GF-D8 (cell line): ENCODE measurements around the gene TPT1.

Experiments used
- DNase-seq: peaks from one replicate; lab custom pipeline; 2025; lab: John Stamatoyannopoulos, UW

Gene TPT1

DNA sequence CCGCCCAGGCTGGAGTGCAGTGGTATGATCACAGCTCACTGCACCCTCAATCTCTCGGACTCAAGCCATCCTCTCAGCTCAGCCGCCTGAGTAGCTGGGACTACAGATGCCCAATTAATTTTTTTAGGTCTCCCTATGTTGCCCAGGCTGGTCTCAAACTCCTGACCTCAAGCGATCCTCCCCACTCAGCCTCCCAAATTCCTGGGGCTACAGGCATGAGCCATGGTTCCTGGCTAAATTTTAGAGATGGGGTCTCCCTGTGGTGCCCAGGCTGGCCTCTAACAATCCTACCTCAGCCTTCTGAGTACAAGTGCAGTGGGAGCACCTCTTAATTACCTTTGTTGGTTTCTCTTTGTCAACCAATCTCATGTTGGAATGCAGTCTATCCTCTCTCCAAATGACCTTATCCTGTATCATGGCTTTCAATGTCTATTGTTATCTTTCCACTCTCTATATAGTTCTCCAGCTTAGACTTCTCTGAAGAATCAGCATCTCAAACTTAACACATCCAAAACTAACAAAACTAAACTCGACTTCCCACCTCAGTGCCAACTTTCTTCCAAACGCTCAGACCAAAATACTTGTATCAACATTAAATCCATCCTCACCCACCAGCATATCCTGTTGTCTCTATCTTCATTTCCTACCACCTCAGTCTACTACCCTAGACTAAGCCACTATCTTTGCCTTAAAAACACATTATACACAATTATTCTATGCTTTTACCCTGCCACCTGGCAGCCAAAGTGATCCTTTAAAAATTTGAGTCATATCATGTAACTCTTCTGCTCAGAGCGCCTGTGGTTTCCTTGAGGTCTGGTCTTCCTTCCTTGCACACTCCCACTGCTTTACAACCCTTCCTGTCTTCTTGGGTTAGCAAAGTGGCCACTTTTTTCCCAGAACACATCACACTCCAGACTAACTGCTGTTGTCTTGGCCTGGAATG, 6.7 kb downstream of the TPT1 start:
- DNase-seq: peak; percentile 95

DNA sequence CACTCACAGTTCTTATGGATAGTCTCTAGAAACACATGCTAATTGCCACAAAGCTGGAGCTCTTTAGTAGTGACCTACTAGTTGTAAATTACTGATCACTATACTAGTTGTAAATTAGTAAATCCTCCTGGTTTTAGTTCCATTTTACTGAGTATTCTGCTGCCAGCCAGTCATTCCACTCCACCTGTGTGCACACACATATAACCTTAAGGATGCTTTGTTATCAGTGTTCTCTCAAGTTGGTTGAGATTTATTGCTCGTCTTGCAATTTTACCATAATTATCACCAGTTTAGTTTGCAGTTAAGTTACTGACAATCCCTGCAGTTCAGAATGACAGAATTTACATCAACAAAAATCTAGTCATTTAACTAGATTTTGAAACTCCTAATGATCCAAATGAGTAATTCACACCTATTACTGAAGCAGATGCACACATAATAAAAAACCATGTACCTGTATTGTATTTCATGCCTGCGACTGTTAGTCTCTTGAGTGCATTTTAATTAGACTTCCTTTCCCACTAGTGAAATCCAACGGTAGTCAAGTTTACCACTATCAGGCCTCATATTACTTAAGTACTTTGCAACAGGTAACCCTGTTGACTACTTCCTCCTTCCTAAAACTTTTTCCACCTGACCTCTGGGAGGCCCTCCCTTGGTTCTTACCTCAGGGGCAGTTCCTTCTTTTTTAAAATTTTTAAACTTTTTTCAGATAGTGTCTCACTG, 7.6 kb downstream of the TPT1 start:
- DNase-seq: peak; percentile 35

DNA sequence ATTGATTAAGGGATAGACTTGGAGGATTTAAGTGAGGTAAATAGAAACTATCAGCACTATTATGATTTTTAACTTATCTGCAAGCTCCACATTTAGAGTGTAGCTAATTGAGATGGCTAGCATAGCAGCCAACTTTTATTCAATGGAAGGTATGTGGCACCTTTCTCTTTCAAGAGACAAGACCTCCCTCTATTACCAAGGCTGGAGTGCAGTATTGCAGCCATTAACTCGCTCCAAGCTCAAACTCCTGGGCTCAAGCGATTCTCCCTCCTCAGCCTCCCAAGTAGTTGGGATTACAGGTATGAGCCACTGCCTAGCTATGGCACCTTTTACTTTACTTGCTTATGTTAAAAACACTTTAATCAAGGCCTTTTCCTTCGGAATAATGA, 8.2 kb downstream of the TPT1 start:
- DNase-seq: no peak

DNA sequence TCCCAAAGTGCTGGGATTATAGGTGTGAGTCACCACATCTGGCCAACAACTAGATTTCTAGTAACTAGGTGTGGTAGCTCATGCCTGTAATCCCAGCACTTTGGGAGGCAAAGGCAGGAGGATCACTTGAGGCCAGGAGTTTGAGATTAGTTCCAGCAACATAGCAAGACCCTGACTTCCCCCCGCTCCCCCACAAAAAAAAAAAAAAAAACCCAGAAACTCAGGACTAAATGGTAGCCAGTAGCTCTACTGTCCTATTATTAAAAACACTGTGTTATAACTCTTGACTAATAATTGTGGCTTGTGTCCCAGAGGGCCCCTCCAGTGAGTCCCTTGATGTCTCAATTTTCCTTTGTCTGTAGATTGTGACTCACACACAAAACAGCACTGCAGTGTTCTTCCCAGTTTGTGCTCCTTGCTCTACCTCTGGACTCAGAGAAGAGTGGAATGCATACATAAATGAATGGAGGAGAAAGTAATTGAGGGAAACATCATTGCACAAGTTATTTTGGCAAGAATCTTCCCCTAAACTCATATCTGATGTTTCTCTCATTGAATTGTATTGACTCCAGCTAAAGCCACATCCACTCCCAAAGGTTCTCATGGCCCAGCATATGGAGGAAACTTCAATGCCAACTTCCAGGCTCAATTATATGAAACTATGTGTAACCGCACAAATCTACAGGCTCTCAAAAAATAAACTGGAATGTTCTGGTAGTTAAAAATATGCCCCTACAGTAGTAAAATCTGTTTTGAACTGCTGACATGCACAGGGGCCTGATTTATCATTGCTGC, 8.8 kb downstream of the TPT1 start:
- no peak for DNase-seq

DNA sequence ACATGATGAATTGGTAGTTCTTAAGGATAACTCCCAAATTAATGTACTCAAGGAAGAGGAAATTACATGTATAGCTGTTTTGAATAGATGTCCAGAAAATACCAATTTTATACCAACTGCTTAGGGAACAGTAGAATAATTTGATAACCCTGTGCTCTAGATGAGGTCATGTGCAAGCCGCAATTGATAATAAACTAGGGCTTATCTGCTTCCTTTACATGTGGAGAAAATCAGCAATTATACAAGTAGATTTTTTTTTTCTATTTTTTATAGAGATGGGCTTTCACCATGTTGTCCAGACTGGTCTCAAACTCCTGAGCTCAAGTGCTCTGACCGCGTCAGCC, 9.3 kb downstream of the TPT1 start:
- no peak for DNase-seq

DNA sequence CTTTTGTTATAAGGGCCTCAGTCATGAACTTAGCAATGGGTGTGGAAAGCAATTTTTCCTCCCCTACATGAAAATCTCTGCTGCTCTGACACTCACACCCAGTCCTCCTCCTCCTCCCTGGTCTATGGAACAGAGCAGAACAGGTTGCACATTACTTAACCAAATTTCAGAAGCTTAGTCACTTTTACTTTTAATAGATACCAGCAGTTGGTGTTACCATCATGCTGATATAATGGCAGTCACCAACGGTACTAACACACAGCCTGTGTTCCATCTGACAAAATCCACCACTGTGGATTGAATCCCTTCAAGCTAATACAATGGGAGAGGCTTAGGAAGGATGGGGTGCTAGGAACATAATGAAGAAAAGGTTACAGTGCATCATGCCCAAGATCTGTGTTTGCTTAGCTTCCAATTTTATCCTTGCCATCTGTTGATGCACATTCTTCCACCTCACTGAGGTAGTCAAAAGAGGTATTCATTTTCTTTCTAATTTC, 9.8 kb downstream of the TPT1 start:
- DNase-seq: peak; percentile 5

DNA sequence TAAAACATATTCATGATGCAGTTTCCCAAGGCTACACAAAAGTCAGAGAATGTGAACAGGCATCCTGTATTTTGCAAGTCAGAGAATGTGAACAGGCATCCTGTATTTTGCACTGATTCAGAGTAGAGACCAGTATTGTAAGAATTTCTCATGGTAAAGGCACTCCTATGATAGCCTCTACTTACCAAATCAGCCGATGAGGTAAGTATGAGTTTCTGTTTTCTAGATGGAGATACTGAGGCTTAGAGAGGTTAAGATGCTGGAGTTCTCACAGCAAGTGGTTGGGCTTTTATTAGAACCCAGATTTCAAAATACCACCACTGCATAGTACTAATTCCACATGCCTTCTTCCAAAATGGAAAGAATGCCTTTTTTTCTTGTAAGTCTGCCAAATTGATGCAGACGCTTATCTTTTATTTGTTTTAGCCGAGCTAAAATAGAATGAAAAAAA, 12.3 kb downstream of the TPT1 start:
- DNase-seq: no peak

GRCh38 chr13:45327253-45327955, 13.6 kb downstream of the TPT1 start:
- DNase-seq: no peak

DNA sequence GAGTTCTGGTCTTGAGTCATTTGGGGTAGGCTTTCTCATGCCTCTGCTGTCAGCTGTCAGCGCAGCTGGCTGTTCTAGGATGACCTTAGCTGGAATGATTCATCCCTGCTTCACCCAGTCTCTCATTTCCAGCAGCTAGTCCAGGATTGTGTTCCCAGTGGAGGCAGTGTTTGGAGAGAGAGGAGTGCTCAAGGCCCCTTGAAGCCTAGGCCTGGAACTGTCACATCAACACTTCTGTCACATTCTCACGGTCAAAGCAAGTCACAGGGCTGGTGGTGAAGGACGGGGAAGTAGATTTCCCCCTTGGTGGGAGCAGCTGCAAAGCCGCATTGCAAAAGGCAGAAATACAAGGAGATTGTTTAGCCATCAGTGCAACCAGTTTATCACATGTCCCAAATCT, 15.2 kb downstream of the TPT1 start:
- DNase-seq: peak; percentile 21

DNA sequence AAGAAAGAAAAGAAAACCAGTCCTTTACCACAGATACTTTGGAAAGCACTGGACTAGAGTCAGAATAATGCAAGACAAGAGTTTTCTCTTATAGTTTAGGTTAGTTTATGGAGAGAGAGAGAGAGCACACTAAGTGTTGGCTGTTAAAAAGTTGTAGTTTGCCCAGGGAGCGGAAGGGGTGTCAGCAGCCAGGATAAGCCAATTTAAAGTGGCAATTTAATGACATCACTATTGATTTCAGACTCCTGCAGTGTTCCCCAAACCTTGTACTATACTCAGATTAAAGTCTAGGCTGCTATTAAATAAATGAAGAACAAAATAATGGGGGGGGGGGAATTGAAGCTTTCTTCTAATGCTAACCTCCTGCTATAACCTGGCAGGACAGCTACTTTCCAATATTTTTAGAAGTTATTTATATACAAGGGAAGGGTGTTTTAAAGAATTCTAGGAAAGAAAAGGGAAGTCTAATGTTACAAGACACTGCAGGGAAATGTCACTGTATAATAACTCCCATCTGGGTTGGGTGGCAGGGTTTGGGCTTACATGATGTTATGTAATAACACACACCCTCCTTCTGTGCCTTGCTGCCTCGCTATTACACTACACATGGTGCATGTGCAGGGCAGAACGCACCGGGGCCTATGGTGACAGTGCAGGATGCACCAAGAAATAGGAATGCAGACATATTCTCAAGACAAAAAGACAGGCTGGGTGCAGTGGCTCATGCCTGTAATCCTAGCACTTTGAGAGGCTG, 19.9 kb downstream of the TPT1 start:
- DNase-seq: peak; percentile 97

DNA sequence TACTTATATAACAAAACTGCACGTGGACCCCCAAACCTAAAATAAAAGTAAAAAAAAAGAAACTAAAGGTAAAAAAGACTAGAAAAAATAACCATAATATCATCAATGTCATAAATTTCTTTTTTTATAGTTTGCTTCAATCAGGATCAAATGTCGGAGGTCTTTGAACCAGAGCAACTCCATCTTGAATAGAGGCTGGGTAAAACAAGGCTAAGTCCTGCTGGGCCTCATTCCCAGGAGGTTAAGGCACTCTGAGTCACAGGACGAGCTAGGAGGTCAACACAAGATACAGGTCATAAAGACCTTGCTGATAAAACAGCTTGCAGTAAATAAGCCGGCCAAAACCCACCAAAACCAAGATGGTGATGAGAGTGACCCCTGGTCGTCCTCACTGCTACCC, 24.0 kb downstream of the TPT1 start:
- no peak for DNase-seq

- no peak for DNase-seq
These were observed 24.6 kb downstream of the TPT1 start for GRCh38 chr13:45316338-45316737.

- no peak for DNase-seq
These were observed 25.3 kb downstream of the TPT1 start for GRCh38 chr13:45315520-45316167.

DNA sequence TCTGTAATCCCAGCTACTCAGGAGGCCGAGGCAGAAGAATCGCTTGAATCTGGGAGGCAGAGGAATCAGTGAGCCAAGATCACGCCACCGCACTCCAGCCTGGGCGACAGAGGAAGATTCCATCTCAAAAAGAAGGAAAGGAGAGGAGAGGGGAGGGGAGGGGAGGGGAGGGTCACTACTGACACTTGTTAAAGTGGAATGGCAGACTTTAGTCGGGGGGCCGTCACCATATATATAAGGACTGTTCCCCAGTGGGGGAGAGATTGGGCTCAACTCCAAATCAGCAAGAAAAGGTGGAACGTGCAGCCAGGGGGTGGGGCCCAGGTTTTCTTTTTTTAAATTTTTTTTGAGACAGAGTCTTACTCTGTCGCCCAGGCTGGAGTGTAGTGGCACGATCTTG, 26.2 kb downstream of the TPT1 start:
- no peak for DNase-seq

DNA sequence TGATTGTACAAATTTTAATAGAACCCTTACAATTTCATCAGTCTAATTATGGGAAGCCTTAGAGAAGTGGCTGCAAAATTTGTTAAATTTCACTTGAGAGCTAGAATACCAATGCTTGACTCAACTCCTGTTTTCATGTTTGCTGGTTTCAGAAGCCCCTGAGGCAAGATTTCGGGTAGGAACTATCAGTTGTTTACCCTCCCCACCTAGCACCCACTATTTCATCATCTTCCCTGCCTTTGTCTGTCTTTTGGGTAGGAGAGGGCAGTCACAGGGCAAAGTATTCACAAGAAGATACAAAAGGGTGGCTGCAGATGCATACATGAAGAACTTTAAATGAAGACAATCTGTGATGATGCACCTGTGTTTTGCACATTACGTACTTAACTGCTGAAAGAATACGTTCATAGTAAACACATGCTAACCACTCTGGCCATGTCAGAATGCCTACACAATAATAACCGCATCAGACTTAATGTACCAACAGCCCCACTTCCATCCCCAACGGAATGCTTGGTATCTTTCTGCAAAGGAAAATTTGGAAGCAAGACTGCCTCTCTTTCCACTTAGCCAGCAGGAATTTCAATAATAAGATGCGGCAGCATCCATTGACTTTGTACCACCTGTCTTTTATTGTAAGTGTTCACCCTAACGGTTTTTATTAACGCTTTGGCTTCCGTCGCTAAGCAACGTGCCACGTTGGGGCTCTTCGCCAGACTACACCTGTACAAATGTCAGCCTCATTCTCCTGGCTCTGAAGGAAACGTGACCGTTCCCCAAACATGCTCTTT, 30.4 kb downstream of the TPT1 start:
- no peak for DNase-seq

DNA sequence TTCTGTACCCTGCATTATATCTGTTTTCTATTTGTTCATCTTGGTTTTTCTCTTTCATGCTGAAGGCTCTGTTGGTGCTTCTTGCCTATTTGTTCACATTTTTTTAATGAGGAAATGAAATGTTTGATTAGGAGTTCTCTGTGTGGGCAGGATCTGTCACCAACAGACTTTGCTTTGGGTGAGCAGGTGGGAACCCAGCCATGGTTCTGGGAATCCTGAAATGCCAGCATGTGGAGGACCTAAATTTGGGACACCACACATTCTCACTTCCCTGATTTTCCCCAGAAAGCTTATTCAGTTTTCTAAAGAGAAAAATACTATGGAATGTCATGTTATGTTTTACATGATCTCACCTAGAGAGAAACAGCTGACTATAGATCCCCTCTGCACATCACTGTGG, 34.0 kb downstream of the TPT1 start:
- no peak for DNase-seq

- DNase-seq: no peak
These were observed 35.9 kb downstream of the TPT1 start for GRCh38 chr13:45305079-45305478.

DNA sequence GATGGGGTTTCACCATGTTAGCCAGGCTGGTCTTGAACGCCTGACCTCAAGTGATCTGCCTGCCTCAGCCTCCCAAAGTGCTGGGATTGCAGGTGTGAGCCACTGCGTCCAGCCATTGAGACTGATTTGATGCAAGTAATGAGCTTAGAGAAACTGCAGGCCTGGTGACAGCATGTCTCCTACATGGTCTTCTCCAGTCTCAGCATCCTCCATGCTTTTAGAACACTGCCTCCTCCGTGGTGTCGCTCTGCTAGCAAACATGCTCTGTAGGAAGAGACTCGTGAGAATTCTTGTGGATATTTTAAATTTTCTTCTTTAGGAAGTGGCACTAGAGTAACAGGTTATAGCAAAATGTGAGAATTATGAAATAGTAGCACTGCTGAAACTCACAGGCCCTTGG, 37.1 kb downstream of the TPT1 start:
- DNase-seq: no peak

DNA sequence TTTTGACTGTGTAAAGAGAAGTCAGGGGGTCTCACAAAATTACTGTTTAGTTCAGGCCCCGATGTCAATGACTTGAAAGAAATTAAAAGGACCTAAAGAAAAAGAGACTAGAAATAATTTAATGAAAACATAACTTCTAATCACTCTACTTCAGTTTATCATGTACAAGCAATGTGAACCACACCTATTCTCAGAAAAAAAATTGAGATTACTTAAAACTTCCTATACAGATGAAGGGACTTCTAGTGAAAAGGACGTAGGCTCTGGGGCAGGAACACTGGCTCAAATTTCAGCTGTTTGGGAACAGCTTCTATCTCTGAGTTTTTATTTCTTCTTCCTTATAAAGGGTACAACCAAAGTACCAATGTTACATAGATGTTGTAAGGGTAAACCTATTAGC, 38.0 kb downstream of the TPT1 start:
- DNase-seq: no peak

DNA sequence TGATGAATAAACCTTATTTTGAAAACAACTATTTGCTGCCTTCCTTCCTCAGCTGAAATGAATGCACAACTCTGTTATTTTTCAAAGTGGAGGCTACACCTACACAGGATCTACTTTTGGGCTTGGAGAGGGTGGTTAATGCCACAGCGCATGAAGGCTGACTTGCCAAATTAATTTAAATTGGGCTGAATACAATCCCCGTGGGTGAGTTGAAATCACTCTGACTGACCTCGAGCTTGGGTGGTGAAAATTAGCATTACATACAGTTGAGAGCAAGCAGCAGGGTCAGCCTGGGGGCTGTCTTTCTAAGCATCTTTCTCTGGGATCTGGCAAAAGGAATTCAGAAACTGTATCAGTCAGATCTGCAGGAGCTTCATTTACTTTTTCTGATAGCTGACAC, 38.5 kb downstream of the TPT1 start:
- DNase-seq: no peak
